Erythroblast (primary cell): ENCODE data around the gene XXYLT1.

Experiments
- DNase-seq, 2 experiments: peaks; one replicate each; lab custom pipeline; 2025; lab: John Stamatoyannopoulos, UW
- GATA1 ChIP-seq: IDR thresholded peaks from 2 replicates; pipeline ENCODE4 v1.6.1; 2011; ENCODE audit warnings: low read depth, mild to moderate bottlenecking, control low read depth, low read length, moderate library complexity
- POLR2A ChIP-seq: IDR thresholded peaks from 2 replicates; pipeline ENCODE4 v1.6.1; 2011; ENCODE audit warnings: mild to moderate bottlenecking, low read length

XXYLT1 gene

DNA sequence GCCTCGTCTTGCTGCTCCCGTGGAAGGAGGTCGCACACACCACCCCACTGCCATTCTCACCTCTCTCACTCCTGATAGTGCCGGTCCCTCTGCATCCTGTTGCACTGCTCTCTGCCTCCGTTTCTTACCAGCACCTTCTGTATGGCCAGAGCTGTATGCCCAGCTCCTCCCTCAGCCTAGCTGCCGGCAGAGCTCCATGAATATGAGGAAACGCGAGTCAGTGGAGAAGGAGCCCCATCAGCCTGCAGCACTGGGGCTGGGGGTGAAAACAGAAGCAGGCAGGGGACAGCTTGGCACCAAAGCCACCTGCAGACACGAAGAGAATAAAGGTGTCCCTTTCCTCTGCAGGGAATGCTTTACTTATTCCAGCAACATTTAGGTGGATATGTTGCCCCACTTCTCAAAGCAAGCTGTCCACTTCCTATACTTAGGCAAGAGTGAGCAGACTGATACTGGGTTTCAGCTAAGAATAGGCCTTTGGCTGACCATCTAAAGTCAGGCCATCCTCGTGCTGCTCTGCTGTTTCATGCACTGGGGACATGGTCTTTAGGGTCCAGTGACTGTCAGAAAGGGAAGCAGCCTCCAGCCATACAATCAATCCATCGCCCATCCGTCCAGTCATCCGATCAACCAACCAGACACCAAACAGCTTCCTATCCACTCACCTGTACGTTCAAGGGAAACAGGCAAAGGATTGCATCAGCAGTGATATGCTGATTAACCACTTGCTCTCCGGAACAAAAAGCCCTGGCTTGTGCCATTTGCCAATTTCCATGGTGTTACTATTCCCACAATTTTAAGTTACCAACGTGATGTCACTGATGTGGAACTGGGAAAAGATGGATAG lies 222.7 kb downstream of the XXYLT1 start:
- TF ChIP-seq GATA1 (no peak), POLR2A (no peak)

DNA sequence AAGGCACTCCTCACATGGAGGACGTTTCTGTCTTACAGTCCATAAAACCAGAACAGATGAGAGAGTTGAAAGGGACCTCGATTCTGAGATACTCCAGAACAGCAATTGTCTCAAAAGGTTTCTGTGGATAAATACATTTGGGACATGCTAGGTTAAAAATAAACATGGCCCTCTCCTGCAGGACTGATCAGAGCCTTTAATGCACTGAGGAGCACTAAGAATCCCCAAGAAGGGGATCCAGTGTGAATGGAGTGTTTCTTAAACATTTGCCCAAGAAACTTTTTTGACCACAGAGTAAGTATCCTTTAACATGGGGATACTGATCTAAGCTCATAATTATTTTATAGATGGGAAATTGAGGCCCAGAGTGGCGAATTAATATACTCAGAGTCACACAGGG lies 223.4 kb downstream of the XXYLT1 start:
- DNase-seq = no peak
- TF ChIP-seq GATA1 (no peak), POLR2A (no peak)

More for the DNA sequence above, 222.7 kb downstream of the XXYLT1 start:
- no peak for DNase-seq

DNA sequence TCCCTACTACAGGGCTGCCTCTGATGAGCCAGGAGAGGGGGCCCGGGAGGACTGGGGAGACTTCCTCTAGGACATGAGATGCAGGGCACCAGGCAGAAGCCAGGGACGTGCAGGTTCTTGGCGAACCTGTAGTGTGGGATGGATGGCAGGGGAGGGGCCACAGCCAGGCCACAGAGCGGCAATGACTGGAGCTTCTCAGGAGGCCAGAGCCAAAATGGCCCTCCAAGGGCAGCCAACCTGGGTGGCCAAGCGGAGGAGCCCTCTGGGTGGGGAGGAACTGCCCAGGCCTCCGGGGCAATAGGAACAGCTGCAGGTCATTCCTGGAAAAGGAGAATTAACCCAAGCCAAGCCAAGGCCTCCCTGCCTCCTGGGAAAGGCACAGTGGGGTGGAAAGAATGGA lies 224.5 kb downstream of the XXYLT1 start:
- TF ChIP-seq GATA1 (no peak), POLR2A (no peak)
- no peak for DNase-seq

DNA sequence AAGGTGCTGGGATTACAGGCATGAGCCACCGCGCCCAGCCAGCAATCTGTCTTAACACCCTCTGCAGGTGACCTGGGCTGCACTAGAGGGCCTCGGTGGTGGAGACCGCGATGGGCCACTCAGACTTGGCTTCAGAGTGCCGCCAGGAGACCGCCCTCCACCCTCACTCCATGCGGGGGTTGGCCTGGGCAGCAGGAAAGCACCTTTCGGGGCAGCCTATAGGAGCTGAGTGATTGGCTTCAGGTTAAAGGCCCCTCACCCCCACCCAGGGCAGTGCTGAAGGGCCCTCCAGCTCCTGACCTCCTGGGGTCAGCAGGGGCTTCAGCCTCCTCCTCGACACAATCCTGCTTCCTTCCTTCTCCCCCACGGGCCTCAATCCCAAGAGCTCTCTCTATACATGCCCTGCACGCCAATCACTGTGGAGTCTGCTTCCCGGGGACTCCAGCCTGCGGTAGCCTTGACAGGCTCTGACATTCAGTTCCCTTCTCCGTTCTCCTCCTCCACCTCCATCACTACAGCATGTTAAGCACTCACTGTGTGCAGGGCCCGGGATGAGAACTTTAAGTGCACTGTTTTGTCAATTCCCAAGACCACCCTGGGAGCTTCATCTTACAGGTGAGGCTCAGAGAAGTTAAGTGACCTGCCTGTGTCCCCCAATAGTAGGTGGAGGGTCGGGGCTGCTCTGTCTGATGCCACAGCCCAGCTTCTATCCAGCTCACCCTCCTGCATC lies 225.3 kb downstream of the XXYLT1 start:
- no peak for TF ChIP-seq POLR2A
- TF ChIP-seq GATA1 = no peak
- DNase-seq = no peak

DNA sequence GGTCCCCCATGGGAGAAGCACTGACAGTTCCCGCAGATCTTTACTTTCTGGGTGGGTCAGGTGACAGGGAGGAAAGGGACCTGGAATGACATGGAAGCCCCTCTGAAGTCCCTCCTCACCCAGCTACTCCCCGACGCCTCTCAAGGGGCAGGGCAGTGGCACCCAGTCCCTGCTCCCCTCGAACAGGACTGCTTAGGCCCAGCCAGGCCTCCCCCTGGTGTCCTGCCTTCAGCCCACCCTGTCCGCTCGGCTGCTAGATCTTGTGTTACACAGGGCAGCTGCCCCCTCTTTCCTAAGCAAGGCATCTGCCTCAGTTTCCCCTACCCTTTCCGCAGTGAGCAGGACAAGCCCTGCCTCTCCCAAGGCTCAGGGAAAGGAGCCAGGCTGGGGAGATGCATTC lies 226.5 kb downstream of the XXYLT1 start:
- TF ChIP-seq POLR2A (no peak), GATA1 (no peak)

DNA sequence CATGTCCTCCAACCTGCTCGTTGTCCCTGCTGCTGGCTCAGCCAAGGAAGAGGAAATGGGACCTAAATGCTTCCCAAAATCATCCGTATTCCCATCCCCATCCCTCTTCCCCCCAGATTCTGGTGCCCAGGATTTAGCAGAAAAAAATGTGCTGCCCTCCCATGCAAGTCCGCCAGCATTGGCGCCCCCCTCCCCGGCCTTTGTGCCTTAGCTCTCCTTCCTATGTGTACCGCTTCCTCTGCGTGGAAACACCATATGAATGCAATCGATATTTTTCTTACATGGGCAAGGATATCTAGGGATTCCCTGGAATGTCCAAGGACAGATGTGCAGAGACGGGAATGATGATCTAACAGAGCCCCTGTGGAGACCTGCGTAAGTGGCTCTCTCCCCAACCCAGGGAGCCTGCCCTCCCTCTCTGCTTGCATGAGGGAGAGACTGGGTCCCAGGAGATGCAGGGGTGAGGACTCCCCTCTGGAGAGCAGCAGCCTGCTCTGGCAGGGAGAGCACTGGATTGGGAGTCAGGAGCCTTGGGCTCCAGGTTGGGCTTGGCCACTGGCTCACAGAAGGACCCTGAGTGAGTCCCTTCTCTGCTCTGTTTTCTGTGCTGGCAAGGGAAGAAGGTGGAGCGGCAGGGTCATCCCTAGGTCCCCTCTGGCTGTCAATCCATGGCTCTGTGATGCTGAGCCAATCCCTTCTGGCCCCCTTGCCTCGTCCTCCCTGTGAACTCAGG lies 227.2 kb downstream of the XXYLT1 start:
- no peak for TF ChIP-seq POLR2A
- no peak for TF ChIP-seq GATA1
- no peak for DNase-seq

More for the DNA sequence above, 226.5 kb downstream of the XXYLT1 start:
- no peak for DNase-seq

DNA sequence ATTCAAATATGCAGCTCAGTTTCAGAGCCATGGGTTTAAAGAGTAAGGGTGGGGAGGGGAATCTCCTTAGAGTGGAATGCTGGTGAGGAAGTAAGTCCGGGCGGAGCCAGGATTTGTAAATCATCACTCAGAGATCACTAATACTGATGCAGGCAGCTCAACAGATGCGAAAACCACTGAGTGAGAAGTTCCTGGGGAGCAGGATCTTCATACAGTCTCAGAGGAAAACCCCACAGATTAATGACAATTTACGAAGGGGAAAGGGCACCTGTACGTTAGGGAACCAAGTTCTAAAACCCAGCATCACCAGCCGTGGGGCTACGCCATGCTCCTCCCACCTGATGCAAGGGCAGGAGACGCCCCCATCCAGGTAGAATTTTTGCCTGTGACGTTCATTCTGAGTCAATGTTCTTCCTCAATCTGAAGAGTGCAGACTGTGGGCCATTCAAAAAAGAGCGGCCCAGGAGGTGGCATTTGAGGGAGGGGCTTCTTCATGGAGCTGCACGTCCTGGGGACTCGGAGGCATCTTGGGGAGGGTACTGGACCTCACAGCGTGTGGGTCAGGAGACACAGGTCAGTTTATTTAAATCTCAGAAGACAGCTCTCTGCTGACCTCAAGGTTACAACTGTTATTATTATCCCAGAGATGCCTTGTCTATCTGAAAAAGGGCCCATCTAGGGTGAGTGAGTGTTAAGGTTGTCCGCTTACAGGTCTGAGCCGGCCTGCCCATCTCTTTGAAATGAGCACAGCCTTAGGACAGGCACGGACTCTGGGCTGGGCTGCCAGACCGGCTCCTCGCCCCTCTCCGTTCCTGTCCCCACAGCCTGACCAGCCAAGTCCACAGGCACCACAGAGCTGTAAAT lies 228.0 kb downstream of the XXYLT1 start:
- TF ChIP-seq GATA1 (no peak), POLR2A (no peak)
- DNase-seq = no peak

DNA sequence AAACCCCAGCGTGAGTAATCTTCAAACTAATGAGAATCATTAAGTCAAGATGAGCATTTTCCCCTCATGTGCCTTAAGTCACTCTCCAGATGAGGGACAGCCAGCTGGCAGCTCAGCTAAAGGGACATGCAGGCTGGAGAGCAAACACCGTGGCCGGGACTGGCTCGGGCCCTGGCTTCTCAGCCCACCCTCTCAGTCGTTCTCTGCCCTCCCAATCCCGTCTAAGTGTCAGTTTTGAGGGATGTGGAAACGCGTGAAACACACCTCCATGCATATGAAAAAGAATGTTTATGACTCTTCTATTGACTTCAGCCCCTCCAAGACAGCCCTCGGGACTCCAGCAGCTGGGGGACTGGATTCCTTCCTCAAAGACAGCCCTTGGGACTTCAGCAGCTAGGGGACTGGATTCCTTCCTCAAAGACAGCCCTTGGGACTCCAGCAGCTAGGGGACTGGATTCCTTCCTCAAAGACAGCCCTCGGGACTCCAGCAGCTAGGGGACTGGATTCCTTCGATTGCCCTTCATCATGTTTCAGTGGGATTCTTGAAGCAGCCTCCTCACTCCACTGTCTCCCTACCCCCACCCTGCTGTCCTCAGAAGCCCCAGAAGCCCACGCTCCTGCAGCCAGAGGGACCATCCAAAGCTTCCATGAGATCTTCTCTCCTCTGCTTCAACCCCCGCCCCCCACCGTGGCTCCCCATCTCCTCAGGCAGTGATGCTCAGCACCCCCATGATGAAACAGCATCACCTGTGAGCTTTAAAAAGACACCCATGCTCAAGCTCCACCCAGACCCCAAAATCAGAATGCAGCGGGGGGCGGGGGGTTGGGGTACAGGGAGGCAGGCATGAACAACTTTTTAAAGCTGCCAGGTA lies 228.9 kb downstream of the XXYLT1 start:
- TF ChIP-seq GATA1 = no peak
- no peak for TF ChIP-seq POLR2A
- DNase-seq = no peak

DNA sequence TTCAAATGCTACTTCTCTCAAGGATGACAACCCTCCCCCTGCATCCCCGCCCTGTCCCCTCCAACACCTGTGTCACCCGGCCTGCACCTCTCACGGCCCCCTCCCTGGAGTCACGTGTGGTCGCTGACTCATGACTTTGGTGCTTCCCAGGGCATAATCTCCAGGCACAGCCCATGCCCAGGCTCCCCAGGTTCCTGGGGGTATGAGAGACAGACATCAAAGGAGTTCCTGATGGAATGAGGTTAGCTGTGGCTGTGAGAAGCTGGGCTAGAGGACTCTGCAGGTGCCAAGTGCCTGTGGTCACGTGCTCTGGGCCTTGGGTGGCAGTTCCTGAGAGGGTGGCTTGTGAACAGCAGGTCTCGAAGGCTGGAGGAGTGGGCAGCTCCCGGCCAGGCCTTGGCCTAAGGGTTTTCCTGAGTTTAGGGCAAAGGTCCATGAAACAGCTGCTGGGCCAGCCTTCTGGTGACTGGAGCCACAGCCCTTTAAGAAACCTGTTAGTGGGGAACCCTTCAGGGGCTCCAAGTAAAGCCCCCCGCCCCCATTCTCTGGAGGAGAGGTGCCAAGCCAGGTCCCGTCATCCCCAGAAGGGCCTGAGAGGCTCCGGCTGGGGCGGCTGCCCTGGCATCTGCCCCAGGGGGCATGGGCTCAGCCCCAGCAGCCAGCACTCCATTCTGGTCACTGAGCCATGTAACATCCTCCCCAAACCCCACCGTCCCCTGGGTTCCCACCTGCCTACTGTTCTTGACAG lies 230.0 kb downstream of the XXYLT1 start:
- DNase-seq = no peak
- TF ChIP-seq POLR2A (no peak), GATA1 (no peak)

DNA sequence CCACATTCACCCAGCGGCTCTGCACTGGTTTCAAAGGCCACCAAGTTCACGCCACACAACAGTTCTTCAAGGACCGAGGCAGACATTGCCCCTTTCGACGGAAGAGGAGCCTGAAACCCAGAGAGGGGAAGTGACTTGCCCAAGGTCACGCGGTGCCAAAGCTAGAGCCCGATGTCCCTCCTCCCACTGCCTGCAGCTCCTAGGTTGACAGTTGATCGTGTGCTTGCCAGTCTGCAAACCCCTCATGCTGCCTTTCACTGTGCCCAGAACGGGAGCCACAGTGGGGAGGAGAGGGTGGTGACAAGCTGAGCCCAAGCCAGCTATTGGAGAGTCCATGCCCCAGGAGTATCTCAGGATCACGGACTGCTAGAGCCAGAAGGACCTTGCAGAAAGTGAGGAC lies 230.9 kb downstream of the XXYLT1 start:
- no peak for DNase-seq

DNA sequence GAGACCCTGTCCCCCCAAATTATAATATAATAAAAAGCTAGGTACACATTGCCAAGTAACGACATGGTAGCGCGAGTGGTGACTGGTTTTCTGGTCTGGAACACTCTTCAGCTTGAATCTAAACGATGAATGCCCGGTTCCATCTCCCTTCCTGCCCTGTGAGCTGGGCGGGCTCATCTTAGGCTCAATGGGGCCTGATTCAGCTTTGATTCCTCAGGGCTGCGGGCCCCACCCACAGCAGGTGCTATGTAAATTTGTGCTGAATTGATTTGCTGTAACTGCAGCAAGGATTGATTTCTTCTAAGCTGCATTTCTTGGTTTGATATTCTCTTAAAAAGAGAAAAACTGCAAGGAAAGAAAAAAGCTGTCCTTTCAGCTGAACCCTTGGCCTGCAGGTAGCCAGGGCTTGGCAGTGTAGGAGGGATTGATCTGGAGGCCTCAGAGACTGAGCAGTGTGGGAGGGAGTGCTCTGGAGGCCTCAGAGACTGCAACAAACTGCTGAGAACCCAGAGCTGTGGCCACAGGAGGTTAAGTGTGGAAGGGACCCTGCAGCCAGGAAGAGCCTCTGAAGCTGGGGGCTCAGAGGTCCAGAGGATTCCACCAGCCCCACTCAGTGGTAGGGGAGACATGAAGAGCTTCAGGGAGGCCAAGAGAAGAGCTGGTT lies 231.6 kb downstream of the XXYLT1 start:
- TF ChIP-seq POLR2A (no peak), GATA1 (no peak)
- no peak for DNase-seq

More for the DNA sequence above, 230.9 kb downstream of the XXYLT1 start:
- TF ChIP-seq GATA1 = no peak
- TF ChIP-seq POLR2A = no peak
